Measurements from ENCODE around the gene ZNF273. TPM values are rescaled to one million over a fixed set of nuclear protein-coding genes. Genes with fewer than 3 reads are reported as not detected.

The ZNF273 gene
- total RNA-seq, 6 experiments from 2014 or later = 0.24 to 1.00 (median 0.78) TPM

DNA sequence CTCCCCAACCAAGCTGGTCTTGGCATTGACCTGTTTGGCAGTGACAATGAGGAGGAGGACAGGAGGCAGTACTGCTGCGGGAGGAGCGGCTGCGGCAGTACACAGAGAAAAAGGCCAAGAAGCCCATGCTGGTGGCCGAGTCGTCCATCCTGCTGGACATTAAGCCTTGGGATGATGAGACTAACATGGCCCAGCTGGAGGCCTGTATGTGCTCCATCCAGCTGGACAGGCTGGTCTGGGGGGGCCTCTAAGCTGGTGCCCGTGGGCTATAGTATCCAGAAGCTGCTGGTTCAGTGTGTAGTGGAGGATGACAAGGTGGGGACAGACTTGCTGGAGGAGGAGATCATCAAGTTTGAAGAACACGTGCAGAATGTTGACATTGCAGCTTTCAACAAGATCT is 39.1 kb upstream of the ZNF273 start:
- no peaks in the 10 kb centered on the region for H3K4me1 ChIP-seq
- intact Hi-C loops (cut with DNase I) = no loop called here
- H3K9me3 ChIP-seq = no peaks in the 10 kb centered on the region
- no peak overlapping the region for H3K27ac ChIP-seq
- DNase-seq (no peak), ATAC-seq (no peak)
- no peaks in the 10 kb centered on the region for H3K27me3 ChIP-seq
- no peak for TF ChIP-seq POLR2A (IDR thresholded peaks at IDR 0.05)
- H3K4me3 ChIP-seq = no peak overlapping the region
- H3K36me3 ChIP-seq = no peaks in the 10 kb centered on the region
- WGBS (ENCODE audit: insufficient coverage, low coverage, low lambda C conversion rate, missing lambda C conversion rate) = 65% methylated on average over 4 of the region's 7 CpGs

GRCh38 chr7:64867863-64868440 is 35.1 kb upstream of the ZNF273 start:
- H3K27ac ChIP-seq = no peak overlapping the region
- no peaks in the 10 kb centered on the region for H3K4me1 ChIP-seq
- TF ChIP-seq CTCF (IDR thresholded peaks at IDR 0.05) = no peak
- no peak for TF ChIP-seq POLR2A (IDR thresholded peaks at IDR 0.05)
- H3K36me3 ChIP-seq = no peaks in the 10 kb centered on the region
- intact Hi-C loops (cut with DNase I) = no loop called here
- DNase-seq = no peak
- no peaks in the 10 kb centered on the region for H3K27me3 ChIP-seq
- H3K4me3 ChIP-seq = no peak overlapping the region
- WGBS (ENCODE audit: insufficient coverage, low coverage, low lambda C conversion rate, missing lambda C conversion rate) = 45% methylated on average over 9 of the region's 18 CpGs
- ATAC-seq = no peak
- no peaks in the 10 kb centered on the region for H3K9me3 ChIP-seq

GRCh38 chr7:64868499-64868898 is 34.6 kb upstream of the ZNF273 start:
- H3K9me3 ChIP-seq = no peaks in the 10 kb centered on the region
- H3K36me3 ChIP-seq = no peaks in the 10 kb centered on the region
- 56% methylated on average over 4 of the region's 11 CpGs for WGBS (ENCODE audit: insufficient coverage, low coverage, low lambda C conversion rate, missing lambda C conversion rate)
- TF ChIP-seq POLR2A (IDR thresholded peaks at IDR 0.05) (no peak), CTCF (IDR thresholded peaks at IDR 0.05) (no peak)
- DNase-seq (no peak), ATAC-seq (no peak)
- intact Hi-C loops (cut with DNase I) = no loop called here
- H3K4me3 ChIP-seq = no peak overlapping the region
- H3K27ac ChIP-seq = no peak overlapping the region
- no peaks in the 10 kb centered on the region for H3K4me1 ChIP-seq
- no peaks in the 10 kb centered on the region for H3K27me3 ChIP-seq

DNA sequence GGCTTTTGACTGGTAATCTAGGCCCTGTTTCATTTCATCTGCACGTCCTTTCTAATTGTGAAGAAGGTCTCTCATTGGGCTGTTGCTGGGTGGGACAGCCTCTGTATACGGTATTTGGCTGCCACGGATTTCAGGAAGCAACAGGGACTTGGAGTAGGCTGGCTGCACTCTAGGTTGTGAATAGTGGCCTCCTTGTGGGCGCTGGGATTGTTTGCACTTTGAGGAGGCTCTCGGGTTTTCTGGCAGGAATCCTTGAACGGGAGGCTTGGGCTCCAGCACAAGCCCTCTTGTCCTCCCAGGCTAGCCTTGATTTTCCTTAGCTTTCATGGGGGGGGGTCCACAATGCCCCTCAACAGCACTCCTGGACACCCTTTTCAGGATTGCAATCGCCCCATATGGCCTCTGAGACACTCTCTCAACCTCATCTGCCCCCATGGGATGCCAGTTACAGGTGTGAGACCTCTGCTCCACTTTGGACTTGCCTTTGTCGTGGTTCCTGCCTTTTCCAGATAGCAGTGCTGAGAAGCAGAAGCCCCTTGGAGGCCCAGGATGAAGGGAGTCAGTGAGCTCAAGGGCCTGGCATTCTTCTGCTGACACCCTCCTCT is 33.9 kb upstream of the ZNF273 start:
- H3K4me3 ChIP-seq = no peak overlapping the region
- H3K27me3 ChIP-seq = no peaks in the 10 kb centered on the region
- no peak overlapping the region for H3K27ac ChIP-seq
- no peaks in the 10 kb centered on the region for H3K36me3 ChIP-seq
- H3K9me3 ChIP-seq = no peaks in the 10 kb centered on the region
- ATAC-seq (no peak), DNase-seq (no peak)
- intact Hi-C loops (cut with DNase I) = no loop called here
- TF ChIP-seq CTCF (IDR thresholded peaks at IDR 0.05) (no peak), POLR2A (IDR thresholded peaks at IDR 0.05) (no peak)
- WGBS (ENCODE audit: insufficient coverage, low coverage, low lambda C conversion rate, missing lambda C conversion rate) = 49% methylated on average over 3 of the region's 8 CpGs
- no peaks in the 10 kb centered on the region for H3K4me1 ChIP-seq

DNA sequence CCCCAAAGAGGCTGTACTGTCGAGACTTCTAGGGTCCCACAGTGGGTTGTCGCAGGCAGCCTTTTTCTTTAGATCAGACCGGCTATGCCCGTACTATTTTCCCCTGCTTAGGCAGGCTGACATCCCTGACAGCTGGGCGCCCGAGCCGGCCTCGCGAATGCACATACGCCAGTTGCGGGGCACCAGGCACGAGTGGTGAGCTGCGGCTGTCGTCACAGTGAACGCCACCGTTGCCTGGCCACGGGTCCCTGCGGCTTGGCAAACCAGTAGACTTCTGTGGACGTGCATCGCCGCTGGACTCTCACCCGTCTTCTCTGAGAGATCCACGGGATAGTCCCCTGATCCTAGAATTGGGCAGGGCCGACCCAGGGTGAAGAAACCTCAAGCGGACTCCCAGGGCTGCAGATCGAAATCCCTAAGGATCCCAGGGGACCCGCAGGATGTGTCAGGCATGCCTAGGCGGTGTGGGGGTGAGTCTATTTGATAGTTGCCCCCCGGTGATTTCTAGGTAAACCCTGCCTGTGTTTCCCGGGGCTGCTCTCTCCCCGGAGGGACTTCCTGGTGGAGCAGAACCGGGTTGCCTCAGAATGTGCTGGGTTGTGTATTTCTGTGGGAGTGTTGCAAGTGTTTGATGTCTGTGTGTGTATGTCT is 33.0 kb upstream of the ZNF273 start:
- intact Hi-C loops (cut with DNase I) = no loop called here
- Histone ChIP-seq H3K4me1 (no peaks in the 10 kb centered on the region), H3K27ac (no peak overlapping the region), H3K36me3 (no peaks in the 10 kb centered on the region), H3K9me3 (no peaks in the 10 kb centered on the region), H3K4me3 (no peak overlapping the region), H3K27me3 (no peaks in the 10 kb centered on the region)
- WGBS (ENCODE audit: insufficient coverage, low coverage, low lambda C conversion rate, missing lambda C conversion rate) = 50% methylated on average over 2 of the region's 32 CpGs
- DNase-seq = no peak
- TF ChIP-seq CTCF (IDR thresholded peaks at IDR 0.05) = no peak
- no peak for TF ChIP-seq POLR2A (IDR thresholded peaks at IDR 0.05)
- ATAC-seq = no peak

Data from right lobe of liver (tissue), 6 donors.